SU-DHL-6 (cell line): ENCODE results near the gene PDE6A.

Source experiments
- EZH2phosphoT487 ChIP-seq: fragments of 200-600 bp; sonication (generic), shearing (Covaris generic); conservative IDR thresholded peaks from 2 replicates; pipeline ENCODE4 v1.6.1; 2018; ENCODE audit warnings: mild to moderate bottlenecking, antibody characterized with exemption, low read length, moderate library complexity, mixed read lengths
- TF ChIP-seq, protein P1 (sequence below): fragments of 200-600 bp; sonication (generic); IDR thresholded peaks from one replicate; pipeline ENCODE4 v1.5.1; 2017; ENCODE audit warnings: antibody characterized with exemption, mild to moderate bottlenecking, low read length, moderate library complexity; ENCODE audit not compliant: insufficient read depth, poor library complexity, severe bottlenecking

DNA sequence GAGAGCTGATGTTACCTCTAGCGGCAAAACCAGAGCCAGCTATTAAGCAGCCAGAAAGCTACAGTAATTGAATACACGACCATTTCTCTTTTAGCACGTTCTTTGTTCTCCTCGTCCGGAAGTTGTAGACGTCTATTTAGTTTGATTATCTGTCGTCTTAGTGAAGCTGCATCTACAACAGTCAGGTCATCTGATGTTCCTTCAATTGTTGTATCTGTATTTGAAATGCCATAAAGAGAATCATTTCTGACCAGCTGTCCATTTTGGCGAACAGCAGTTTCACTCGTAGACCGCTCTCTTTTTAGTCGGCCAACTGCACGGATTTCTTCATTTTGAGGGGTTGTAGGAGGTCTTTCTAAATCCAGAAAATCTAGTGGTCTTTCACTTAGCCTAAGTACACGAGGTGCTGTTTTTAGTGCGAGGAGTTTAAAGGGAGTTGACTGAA is 12.6 kb downstream of the PDE6A start:
- TF ChIP-seq, protein P1, sequence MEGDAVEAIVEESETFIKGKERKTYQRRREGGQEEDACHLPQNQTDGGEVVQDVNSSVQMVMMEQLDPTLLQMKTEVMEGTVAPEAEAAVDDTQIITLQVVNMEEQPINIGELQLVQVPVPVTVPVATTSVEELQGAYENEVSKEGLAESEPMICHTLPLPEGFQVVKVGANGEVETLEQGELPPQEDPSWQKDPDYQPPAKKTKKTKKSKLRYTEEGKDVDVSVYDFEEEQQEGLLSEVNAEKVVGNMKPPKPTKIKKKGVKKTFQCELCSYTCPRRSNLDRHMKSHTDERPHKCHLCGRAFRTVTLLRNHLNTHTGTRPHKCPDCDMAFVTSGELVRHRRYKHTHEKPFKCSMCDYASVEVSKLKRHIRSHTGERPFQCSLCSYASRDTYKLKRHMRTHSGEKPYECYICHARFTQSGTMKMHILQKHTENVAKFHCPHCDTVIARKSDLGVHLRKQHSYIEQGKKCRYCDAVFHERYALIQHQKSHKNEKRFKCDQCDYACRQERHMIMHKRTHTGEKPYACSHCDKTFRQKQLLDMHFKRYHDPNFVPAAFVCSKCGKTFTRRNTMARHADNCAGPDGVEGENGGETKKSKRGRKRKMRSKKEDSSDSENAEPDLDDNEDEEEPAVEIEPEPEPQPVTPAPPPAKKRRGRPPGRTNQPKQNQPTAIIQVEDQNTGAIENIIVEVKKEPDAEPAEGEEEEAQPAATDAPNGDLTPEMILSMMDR: no peak
- no peak for TF ChIP-seq EZH2phosphoT487
